Measurements from ENCODE around the gene TMEM51.

TMEM51 gene

DNA sequence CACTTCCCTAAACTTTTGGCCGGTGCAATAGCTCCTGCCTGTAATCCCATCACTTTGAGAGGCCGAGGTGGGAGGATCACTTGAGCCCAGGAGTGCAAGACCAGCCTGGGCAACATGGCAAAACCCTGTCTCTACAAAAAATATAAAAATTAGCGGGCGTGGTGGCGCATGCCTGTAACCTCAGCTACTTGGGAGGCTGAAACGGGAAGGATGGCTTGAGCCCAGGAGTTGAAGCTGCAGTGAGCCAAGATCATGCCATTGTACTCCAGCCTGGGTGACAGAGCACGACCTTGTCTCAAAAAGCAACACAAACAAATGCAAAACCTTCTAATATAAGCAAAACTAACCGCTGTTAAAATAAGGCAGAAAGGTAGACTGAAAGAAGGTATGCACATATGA is 25.9 kb downstream of the TMEM51 start:
- no peak for DNase-seq

DNA sequence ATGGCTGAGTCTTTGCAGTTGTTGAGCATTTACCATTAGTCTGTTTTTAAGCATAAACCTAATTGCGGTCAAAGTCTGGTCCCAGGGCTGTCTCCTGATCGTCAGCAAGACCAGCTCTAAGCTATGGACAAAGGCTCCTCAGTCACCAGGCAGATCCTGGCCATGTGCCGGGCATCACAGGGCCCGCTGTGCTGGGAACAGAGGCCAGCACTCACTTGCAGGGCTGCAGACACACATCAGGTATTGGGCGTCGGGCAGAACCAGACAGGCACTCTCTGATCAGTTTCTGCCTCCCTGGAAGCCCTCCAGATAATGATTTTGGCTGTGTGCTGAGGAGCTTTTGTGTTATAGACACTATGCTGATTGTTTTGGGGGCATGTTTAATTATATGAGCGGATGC is 26.6 kb downstream of the TMEM51 start:
- no peak for DNase-seq

DNA sequence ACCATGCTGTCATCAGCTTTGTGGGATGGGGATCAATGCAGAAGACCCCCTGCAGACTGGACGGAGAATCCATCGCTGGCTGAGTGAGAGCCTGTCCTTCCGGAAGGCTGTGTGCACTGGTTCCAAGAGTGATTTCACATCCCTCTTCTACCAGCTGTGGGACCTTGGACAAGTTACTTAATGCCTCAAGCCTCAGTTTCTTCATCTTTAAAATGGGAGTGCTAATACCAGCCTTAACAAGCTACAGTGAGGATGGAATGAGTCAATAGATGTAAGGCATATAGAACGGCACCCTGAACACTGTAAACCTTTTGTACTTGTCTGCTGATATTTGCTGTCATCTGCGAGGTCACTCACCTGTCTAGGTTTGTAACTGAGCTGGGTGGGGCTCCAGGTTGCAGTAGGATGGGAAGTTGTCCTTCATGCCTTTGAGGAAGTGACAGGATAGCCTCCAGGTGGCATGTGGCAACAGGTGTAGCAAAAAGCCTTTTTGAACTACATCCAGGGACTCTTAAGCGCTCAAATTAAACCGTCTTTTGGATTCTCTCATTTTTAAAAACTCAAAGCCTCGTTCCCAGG is 27.5 kb downstream of the TMEM51 start:
- no peak for DNase-seq

DNA sequence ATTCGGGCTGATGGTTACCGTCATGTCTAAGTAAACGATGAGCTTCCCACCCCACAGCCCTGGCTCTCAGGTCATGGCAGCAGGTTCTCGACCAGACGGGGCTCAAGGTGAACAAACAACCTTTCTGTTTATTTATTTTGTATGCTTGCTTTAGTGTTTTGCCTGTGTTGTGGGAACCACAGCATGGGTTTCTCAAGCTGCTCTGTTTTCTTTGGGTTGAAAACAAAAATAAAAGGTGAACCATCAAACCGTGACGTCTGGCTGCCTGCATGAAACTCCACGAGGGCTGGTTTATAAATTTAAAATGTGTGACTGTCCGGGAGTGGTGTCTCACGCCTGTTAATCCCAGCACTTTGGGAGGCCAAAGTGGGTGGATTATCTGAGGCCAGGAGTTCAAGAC is 28.0 kb downstream of the TMEM51 start:
- DNase-seq = no peak

DNA sequence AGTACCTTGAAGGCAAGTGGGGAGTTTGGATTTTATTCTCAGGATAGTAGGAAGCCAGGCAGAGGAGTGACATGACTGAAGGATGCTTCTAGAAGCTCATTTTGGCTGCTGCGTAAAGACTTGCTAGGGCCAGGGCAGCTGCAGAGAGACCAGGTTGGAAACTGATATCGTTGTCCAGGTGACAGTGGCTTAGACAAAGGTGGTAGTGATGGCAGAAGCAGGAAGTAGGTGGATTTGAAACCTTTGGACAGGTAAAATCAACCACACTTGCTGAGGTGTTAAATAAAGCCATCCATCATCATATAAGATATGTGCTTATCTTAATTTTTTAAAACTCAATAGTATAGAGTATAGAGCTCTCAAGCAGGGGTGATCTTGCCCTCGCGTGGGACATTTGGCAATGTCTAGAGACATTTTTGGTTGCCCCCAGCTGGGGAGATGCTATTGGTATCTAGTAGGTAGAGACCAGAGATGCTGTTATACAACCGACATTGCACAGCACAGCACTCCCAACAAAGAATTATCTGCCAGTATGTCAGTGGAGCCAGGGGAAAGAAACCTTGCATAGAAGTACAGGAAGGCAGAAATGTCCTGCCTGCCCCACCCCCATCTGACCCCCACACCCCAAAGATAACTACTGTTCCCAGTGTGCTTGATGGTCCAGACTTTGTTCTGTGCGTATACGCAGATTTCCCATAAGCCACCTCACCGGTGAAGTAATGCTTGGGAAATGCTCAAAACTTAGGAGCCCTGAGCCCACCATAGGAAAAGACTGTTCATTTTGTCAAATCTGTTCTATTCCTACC is 31.1 kb downstream of the TMEM51 start:
- DNase-seq = no peak

DNA sequence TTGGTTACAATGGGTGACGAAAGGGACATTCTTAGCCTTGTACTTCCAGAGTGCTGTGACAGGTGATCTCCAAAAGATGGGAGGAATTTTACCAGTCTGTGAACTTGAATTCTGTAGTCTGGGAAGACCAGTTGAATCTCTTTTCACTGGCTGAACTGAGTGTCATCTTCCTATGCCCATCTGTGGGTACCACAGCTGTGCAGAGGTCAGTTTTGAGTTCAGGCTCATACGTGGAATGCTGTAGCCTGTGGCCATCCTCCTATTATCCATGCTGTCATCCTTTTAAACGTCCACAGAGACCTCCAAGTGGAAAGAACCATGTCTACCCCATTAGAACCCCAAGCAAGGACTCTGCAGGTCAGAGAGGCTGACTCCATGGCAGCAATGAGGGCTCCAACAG is 32.1 kb downstream of the TMEM51 start:
- no peak for DNase-seq

DNA sequence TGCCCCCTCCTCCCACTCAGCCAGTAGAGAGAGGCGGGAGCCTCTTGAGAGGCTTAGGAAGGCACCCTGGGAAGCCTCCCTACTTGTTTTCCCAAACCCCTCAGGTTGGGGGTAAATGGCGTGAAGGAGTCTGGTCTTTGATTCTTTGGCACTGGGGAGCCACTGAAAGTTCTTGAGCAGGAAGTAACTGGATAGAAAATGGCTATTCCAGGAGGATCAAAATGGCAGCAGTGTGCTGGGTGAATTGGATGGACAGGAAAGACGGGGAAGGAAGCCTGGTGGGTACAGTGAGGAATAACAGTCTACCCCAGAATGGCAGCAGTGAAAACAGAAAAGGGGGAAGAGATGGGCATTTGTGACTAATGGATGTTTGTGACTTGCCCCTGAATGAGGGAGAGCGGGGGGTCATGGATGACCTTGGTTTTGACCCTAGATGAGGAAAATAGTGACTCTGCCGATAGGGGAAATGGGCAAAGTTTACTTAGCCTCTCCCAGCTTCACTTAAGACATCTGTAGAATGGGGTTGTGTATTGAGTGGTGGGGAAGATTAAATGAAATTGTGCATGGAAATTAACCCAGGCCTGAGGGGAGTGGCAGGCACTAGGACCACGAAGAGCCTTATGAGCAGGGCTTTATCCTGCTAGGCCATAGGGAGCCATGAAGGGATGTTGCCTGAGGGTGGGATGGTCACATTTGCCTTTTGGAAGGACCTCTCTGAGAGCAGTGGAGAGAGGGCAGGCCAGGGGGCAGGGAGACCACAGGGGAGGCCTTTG is 32.7 kb downstream of the TMEM51 start:
- DNase-seq = no peak

DNA sequence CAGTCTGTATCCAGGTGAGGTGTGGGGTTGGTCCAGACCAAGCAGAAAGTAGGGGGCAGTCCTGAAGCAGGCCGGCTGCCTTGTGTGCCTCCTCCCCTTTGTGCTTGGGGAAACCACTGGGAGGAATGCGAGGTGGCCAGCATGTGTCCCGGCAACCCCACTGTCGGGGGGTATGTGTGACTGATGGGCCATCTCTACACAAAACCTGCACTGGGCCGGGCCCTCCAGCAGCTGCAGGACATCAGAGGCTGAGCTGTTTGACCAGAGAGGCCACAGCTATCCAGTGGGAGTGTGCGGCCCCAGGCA is 33.3 kb downstream of the TMEM51 start:
- DNase-seq = no peak

DNA sequence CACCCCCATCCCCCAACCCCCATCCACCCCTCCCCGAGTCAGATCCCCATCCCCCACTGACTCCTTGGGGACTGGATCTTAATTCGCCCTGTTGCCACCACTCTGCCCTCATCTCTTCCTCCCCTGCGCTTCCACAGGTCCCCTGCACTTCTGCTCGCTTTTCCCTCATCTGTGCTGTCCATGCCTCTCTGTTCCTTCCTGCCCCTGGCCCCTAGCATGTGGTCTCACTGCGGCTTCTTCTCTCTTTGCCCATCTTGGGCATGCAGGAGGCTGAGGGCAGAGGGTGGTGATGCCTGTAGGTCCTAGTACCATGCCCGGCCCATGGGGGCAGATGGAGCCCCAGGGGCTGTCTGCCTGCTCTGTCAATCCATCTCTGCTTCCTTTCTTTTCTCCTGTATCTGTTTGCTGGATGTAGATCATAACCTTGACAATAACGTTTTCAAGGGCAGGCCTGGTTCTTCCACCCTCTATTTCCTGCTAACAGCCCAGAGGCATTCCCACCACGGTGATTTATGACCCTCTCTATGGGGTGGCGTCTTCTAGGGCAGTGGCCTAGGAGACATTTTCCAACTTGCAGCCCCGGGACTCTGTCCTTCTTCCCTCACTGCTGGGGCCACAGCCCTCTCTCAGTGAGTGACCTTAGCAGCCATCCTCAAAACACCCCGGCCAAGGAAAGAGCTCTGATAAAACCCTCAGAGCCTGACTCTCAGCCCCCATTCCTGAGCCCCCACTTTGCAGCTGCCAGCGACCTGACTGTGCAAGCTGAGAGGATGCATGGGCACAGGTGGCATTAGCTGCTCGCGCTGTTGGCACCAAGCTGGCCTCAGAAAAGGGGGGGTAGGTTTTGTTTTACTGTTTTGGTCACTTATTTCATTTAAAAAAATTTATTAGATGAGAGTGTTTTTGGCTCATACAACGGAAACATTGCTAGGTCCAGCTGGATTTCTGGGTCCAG is 33.9 kb downstream of the TMEM51 start:
- DNase-seq = no peak

DNA sequence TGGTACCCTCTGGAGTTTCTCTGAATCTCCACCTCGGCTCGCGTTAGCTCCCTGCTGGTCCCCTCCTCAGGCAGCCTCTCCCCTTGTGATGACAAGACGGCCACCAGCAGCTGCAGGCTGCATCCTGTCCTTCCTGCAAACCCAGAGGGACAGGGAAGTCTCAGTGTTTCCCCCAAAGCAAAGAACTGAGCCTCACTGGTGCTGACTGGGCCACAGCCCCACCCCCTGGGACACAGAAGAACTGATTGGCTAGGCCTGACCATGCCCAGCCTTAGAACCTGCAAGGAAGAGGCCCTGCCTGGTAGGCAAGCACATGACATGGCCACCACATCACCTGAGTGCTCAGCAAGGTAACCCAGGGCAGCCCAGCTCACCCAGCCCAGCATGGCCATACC is 34.6 kb downstream of the TMEM51 start:
- DNase-seq = no peak

DNA sequence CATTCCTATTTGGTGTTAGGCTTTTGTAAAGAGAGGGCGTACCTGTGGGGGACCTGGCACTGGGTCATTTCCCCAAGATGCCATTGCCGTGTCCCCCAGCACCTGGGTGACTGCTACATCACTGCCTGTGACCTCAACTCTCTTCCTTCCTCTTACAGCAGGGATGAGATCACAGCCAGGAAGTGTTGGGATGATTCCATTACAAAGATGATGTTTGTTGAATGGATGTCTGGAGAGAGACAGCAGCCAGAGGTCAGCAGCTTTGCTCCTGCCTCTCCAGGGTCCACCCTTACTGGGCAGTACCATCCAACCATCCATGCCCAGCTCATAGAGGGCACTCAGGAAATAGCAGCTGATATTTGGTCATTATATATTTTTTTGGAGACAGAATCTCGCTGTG is 35.1 kb downstream of the TMEM51 start:
- no peak for DNase-seq

DNA sequence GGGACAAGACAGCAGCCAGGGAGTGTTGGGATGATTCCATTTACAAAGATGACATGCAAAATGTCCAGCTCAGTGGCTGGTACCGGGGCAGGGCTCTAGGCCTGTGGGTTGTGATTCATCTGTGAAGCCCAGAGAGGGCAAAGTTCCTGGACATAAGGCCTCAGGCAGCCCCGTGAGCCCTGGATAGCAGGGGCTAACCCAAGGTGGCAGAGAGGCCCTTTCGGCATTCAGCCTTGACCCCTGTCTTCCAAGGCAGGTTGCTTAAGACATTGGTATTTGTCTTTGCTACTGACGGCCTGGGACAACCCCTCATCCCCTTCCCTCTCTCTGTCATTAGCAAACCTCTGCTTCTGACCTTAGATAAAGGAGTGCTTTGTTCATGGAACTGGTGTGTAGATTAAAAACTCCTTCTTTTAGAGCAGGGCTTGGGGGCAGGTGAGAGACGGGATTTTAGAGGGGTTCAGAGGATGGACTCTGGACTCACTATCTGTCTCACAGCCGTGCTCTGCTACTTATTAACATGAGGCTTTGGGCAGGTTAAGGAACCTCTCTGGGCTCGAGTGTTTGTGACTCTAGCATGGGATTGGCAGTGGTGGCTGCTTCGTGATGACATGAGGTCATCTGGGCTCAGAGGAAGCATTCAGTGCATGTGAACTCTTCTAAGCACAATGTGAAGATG is 36.3 kb downstream of the TMEM51 start:
- no peak for DNase-seq

DNA sequence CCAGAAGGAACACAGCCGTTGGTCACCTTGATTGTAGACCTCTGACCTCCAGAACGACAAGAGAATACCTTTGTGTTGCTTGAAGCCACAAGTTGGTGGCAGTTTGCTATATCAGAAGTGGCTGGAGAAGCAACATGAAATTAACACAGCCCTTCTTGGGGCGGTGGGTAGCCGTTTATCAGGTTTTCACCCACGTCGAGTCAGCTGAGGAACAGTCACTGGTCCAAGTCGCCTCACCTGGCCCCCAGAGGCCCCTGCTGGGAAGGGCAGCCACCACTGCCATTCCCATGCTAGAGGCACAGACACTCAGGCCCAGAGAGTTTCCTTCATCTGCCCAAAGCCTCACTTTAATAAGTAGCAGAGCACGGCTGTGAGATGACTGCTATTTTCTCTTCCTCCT is 37.7 kb downstream of the TMEM51 start:
- no peak for DNase-seq

DNA sequence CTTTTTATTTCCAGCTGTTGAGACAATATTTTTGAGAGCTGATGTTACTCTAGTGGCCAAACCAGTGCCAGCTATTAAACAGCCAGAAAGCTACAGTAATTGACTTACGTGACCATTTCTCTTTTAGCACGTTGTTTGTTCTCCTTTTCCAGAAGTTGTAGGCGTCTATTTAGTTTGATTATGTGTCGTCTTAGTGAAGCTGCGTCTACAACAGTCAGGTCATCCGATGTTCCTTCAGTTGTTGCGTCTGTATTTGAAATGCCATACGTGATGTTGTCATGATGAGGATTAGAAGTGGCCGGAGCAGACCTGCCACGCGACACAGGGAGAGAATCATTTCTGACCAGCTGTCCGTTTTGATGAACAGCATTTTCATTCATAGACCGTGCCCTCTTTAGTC is 38.2 kb downstream of the TMEM51 start:
- no peak for DNase-seq

DNA sequence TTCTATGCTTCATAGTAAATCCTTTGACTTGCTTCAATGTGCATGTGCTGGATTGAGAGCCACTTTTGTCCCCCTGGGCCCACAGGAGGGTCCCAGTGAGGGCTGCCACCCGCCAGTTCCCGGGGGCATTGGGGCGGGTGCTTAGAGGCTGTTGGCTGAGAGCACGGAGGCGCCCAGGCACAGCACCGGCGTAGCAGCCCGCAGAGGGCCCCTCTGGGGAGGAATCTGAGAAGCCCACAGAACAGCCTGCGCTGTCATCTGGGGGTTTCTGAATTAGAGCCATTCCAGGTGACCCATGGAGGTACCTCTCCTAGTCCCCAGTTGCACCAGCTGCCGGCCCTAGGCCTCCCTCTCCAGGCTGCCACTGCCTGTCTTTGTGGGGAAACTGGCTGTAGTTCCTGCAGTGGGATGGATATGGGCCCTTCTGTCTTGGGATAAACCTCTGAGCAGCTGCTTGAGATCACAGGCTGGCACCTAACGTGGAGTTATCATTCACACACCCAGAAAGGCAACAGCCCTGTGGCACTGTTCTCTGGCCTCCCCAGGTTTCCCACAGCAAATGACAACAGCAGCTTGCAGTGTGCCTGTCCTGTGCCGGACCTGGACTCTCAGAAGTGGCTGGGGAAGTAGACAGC is 39.5 kb downstream of the TMEM51 start:
- DNase-seq = no peak

DNA sequence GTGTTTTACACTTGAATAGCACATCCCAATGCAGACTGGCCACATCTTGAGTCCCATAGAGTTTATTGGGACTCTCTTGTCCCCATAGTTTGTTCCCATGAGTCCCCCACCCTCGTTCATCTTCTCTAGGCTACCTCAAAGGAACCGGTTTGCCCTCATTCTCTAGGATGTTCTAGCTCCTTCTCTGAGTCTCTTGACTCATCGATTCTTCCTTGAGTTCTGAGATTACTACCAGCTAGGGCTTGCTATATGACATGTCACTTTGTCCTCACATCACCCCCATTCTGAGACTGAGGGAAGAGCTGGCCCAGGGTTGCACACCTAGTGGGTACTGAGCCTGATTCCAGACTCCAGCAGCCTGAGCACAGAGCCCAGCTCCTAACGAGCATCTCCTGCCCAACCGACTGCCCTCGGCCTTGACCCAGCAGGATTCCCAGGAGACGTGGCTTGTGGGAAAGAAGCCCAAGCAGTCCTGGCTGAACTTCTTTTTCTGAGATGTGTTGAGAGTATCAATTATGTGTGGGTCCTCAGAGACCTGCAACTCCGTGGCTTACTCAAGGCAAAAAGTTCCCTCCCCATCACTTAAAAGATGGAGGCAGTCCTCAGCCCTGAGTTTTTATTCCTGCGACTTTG is 42.0 kb downstream of the TMEM51 start:
- no peak for DNase-seq

DNA sequence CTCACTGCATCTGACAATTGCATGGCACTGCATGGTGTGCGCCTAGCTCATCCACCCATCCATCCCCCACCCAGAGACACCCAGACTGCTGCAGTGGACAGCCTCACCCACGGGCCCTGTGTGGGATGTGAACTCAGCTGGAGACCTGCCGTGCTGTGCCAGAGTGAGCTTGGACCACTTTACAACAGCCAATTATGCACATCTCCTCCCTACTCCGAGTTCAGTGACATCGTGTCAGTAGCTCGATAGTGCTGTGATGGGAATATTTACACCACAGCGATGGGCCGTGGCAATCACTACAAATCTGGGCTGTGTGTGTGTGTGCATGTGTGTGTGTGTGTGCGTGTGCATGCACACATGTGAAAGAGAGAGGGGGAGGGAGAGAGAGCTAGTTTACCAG is 42.5 kb downstream of the TMEM51 start:
- no peak for DNase-seq

DNA sequence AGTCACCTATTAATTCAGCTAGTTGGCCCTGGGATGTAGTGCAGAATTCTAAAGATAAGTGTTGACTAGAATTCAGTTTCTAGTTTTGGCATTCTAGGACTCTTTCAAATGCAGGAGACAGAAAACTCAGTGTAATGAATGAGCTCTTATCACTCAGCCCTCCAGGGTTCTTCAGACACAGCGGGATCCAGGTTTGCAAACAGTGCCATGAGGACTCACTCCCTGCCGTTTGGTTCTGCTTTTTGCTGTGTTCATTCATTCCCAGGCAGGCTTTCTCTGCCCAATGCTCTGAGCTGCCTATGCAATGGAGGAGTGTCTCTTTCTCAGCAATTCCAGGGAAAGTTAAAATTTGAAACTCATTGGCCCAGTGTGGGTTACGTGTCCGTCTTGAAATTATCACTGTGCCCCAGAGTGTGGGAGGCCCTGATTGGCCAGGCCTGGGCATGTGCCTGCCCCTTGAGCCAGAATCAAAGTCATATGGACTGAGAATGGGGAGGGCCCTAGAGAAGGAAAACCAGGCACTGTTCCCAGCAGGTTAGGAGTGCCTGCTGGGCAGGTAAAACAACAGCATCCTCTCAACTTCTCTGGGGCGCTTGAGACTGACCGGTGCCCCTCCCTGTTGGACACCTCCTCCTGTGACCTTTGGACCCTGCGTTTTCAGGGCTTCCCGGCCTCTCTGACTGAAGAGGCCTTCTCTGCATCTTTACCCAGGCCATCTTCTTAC is 43.4 kb downstream of the TMEM51 start:
- no peak for DNase-seq

DNA sequence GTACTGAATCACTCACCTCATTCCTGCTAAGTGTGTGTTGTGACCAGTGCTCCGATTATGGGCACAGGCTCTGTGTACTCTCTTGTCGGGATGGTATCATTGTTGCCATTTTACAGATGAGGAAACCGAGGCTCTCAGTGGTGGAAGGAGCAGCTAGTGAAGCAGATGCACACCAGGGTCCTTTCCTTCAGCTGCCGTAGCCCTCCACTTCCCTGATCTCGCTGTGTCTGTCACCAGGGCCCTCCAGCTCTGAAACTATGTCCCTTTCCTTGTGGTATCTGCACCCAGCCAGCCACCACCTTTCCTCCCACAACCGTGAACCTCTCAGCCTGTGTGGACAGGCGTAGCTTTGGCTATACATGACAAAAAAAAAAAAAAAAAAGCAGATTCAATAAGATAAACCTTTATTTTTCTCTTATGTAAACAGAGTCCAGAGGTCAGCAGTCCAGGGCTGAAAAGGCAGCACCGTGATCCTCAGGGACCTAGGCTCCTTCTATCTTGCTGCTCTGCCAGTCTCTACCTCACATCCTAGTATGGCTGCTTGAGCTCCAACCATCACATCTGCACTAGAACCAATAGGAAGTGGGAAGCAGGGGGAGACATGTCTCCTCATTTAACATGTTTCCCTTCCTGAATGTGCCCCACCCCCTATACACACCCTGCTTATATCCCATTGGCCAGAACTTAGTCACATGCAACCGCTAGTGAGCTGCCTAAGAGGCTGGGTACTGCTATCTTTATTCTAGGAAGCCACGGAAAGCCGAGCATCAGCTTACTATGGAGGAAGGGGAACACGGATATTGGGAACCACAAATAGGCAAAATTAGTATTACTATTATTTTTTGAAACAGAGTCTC is 44.3 kb downstream of the TMEM51 start:
- no peak for DNase-seq

DNA sequence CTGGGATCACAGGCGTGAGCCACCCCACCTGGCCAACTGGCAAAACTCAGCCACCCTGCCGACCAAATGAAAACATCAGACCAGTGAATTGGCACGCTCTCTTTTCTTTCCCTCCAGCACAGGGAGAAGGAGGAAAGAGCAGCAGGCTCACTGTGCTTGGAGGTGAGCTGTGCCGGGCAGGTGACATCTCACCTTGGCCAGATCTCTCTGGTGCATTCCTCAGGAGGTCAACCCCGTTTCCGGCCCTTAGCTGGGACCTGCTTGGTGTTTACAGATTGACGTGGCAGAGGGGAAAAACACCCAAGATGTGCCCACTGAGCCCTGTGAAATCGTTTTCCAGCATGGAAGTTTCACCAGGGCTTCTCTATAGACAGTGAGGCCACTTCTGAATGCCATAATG is 45.1 kb downstream of the TMEM51 start:
- no peak for DNase-seq

Measured in hematopoietic multipotent progenitor cell treated with erythropoietin and hydrocortisone succinate and interleukin-3 and kit ligand, for 8 days (in vitro differentiated cells).